GM18505 (cell line): ENCODE data around the gene OTOGL.
A peak's percentile ranks its signal among the peaks of the same experiment; 100 is the strongest.

Experiments
- ATAC-seq: cut with Tn5 transposase; IDR thresholded peaks from one replicate; pipeline ENCODE4 v1.9.1; 2021; ENCODE audit not compliant: unreplicated experiment
- POLR2A ChIP-seq: IDR thresholded peaks from 4 replicates; pipeline ENCODE4 v1.6.1; 2011; ENCODE audit warnings: borderline replicate concordance; ENCODE audit not compliant: insufficient read depth, insufficient read length; ENCODE audit errors: extremely low read depth

Gene OTOGL

GRCh38 chr12:80151131-80151530 lies 51.8 kb downstream of the OTOGL start:
- no peak for ATAC-seq
- no peak for TF ChIP-seq POLR2A

GRCh38 chr12:80154261-80154660 lies 54.9 kb downstream of the OTOGL start:
- TF ChIP-seq POLR2A = no peak
- no peak for ATAC-seq

- no peak for ATAC-seq
- no peak for TF ChIP-seq POLR2A
These were observed 57.0 kb downstream of the OTOGL start for GRCh38 chr12:80156306-80156705.

DNA sequence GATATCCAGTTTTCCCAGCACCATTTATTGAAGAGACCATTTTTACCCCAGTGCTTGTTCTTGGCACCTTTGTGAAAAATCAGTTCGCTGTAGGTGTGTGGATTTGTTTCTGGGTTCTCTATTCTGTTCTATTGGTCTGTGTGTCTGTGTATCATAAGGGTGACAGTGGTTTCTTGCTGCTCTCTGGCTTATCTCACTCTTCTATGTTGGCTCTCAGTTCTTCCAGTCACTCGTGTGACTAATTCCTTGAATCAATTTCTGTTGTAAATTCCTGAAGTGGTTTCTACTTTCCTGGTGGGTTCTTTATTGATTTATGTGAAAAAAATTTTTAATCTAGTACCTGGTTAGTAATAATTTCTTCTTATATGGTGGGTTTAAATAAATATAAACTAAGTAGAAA lies 58.3 kb downstream of the OTOGL start:
- TF ChIP-seq POLR2A = no peak
- ATAC-seq = no peak

DNA sequence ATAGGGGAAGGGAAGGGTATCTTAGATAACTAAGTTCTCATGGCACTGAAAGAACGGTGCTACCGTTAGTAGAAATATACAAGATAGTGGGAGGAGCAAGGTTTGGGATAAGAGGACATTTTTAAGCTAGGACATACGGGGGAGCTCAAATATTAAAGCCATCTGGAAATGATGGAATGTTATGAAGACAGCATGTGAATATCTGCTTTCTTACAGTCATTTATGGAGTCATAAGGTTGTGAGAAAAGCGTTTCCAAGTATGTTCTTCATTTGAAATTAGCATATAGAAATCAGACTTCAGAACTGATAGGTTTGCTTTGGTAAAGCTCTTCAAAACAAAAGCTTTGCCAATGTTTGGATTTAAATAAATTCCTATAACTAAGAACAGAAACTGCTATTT lies 62.3 kb downstream of the OTOGL start:
- TF ChIP-seq POLR2A = no peak
- no peak for ATAC-seq

DNA sequence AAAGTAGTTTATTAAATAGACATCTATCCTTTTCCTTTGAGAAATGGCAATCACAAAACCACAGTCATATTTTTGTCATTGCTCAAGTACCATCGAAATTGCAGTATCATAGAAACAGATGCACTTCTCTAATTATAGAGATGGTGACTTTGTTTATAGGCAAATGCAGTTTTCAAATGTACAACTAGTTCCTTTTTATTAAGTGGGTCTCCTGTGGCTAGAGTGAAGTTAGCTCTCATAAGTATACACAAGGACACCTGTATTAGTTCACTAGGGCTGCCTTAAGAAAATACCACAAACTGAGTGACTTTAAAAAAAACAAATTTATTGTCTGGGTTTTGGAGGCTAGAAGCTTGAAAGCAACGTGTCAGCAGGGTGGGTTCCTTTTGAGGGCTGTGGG lies 62.8 kb downstream of the OTOGL start:
- TF ChIP-seq POLR2A = no peak
- ATAC-seq = no peak

DNA sequence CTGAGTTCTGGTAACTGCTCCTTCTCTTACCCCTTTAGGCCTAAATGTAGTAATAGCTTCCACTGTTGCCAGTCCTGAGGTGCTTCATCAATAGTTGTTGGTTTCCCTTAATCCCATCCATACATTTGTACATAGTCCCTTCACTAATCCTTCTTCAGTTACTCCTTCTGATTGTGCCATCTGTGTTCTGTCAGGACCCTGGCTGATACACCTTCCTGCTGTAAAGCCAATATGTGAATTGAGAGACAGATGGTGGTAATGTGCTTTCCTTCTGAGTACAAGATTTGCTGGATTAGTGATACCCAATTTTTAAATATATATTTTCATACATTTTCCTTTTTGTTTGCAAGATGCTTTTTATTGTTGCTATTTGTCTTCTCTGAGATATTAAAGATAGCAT lies 66.4 kb downstream of the OTOGL start:
- no peak for TF ChIP-seq POLR2A
- no peak for ATAC-seq

GRCh38 chr12:80166751-80167150 lies 67.4 kb downstream of the OTOGL start:
- ATAC-seq = no peak
- TF ChIP-seq POLR2A = no peak

- TF ChIP-seq POLR2A = no peak
- ATAC-seq = no peak
These were observed 69.6 kb downstream of the OTOGL start for GRCh38 chr12:80168936-80169335.

GRCh38 chr12:80170915-80171314 lies 71.6 kb downstream of the OTOGL start:
- ATAC-seq = no peak
- no peak for TF ChIP-seq POLR2A

GRCh38 chr12:80173083-80173864 lies 73.9 kb downstream of the OTOGL start:
- TF ChIP-seq POLR2A = no peak
- no peak for ATAC-seq

DNA sequence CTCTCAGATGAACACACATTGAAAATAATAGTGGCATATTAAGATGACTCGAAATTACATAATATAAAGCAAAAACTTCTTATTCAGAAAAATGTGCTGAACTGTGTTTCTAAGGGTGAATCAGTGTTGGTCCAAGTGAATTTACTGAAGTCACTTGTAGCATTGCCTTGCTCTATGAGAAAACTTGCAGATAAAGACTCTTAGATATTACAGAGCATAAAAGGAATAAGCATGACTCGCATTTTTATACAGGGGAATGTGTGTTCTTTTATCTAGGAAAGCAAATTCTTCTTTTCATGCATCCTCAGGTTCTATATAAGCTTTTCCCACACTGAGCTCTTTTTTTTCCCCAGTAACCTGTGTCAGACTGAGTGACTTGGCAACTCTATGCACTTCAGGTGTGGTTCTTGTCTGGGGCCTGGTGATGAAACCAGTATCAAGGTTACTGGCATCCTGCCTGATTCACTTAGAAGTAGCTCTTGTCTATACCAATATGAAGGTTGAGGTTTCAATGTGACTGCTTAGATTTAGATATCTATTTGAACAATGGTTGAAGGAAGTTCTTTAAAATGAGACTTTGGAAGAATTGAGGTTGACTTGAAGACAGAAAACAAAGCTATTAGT lies 76.1 kb downstream of the OTOGL start:
- no peak for TF ChIP-seq POLR2A
- ATAC-seq = no peak

DNA sequence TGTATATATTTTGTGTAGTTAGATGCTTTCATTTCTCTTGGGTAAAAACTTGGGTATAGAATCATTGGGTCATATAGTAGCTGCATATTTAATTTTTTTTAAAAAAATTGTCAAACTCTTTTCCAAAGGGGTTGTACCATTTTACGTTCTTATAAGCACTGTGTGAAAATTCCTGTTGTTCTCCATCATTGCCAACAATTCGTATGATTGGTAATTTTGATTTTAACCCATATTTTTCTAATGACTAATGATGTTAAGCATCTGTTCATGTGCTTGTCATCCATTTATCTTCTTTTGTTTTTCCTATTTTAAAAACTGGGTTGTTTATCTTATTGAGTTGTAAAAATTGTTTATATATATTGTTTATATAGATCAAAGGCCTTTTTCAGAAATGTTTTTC lies 77.4 kb downstream of the OTOGL start:
- no peak for ATAC-seq

DNA sequence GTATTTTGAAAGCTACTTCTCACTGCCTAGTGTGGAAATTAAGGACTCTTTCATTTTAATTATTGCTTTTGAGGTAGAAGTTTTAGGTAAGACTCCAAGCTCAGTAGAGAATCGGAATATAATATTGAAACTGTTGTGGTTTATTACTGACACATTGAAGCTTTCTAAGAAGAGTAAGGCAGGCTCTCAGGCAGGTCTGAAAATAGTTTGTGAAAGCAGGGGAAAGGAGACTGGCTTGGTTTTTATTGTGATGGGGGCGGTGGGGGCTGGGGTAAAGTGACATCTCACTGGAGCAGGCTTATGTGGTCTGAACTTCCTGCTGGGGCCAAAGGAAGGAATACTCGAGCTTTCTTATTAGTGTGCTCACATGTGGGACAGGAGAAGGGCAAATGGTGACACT lies 79.5 kb downstream of the OTOGL start:
- TF ChIP-seq POLR2A = no peak
- peak; percentile 86 for ATAC-seq

More for the DNA sequence above, 77.4 kb downstream of the OTOGL start:
- no peak for TF ChIP-seq POLR2A

GRCh38 chr12:80183939-80184338 lies 84.6 kb downstream of the OTOGL start:
- ATAC-seq = no peak

GRCh38 chr12:80184926-80185325 lies 85.6 kb downstream of the OTOGL start:
- no peak for TF ChIP-seq POLR2A
- ATAC-seq = no peak

More at GRCh38 chr12:80183939-80184338, 84.6 kb downstream of the OTOGL start:
- no peak for TF ChIP-seq POLR2A
